CD4-positive, alpha-beta T cell treated with Interferon gamma for 1 hour (primary cell): ENCODE results near the gene NECAP2.
"Not testable (repeated sequence)": the region's sequence is repeated elsewhere in the genome, so short reads cannot be mapped to it uniquely, and the experiment has no call there.

Experiments
- DNase-seq: peaks from one replicate; pipeline ENCODE4 v3.0.0-alpha.2; 2020

The NECAP2 gene

DNA sequence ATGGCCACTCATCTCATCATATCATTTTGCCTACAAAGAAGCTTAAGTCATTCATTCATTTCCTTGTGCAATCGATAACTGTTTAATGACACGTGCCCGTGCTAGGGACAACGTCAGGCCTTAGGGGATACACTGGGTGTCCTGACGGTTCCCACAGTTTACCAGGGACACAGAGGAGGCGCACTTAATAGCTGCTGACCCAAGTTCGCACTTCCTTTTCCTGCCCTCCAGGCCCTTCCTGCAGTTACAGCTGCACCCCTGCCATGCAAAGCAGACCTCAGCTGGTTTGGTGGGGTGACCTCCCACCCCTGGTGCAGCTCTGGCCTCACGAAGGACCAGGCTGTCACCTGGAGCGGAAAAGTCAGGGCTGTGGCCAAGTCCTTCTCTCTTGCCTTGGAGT lies 7.5 kb upstream of the NECAP2 start:
- DNase-seq = no peak

DNA sequence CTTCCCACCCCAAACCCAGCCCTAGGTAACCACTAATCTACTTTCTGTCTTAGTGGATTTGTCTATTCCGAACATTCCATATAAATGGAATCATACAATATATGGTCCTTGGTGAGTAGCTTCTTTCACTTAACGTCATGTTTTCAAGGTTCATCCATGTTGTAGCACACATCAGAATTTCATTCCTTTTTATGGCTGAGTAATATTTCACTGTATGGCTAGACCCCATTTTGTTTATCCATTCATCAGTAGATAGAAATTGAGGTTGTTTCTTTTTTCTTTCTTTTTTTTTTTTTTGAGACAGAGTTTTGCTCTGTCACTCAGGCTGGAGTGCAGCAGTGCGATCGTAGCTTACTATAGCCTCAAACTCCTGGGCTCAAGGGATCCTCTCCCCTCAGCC lies 6.5 kb upstream of the NECAP2 start:
- no peak for DNase-seq

DNA sequence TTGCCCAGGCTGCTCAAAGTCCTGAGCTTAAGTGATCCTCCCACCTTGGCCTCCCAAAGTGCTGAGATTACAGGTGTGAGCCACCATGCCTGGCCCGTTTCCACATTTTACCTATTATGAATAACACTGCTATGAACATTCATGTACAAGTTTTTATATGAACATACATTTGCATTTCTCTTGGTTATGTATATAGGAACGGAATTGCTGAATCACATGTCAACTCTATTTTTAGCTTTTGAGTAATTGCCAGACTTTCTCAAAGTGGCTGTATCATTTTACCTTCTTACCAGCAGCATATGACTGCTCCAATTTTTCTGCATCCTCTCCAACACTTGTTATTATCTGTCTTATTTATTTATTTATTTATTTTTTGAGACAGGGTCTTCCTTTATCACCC lies 6.0 kb upstream of the NECAP2 start:
- DNase-seq = no peak

DNA sequence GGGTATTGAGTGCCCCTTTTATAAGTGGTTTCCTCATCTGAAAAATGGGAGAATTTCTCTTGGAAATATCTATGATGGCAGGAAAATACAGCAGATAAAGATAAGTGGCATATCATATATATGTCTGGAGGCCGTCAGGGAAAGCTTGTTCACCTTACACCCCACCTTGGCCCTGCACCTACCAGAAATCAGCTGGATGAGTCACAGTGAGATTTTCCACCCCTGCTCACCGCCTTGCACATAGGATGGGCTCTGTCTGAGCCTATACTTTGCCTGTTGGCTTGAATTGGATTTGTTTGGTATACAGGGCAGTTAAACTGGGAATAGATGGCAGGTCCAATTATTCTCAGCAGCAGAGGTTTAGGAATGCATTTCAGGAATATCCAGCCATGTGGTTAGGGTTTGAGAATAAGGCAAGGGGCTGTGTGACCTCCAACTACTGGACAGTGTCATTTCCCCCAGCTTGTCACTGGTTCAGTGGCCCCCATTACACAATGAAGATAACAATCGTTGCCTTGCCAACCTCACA lies 3.5 kb upstream of the NECAP2 start, which contains the start of gene SPATA21:
SPATA21 (minus strand) TSS at position 479 of the 529 bp plus-strand sequence. CDS start 6,053 bp downstream, outside the sequence.
- no peak for DNase-seq

DNA sequence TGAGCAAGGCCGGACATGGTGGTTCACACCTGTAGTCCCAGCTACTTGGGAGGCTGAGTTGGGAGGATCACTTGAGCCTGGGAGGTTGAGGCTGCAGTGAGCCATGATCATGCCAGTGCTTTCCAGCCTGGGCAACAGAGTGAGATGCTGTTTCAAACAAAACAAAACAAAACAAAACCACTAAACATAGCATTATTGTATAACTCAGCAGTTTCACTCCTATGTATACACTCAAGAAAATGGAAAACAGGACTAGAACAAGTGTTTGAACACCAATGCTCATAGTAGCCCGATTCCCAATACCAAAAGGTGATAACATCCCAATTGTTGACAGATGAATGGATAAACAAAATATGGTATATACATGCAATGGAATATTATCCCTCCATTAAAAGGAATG lies 2.0 kb upstream of the NECAP2 start:
- DNase-seq = no peak

DNA sequence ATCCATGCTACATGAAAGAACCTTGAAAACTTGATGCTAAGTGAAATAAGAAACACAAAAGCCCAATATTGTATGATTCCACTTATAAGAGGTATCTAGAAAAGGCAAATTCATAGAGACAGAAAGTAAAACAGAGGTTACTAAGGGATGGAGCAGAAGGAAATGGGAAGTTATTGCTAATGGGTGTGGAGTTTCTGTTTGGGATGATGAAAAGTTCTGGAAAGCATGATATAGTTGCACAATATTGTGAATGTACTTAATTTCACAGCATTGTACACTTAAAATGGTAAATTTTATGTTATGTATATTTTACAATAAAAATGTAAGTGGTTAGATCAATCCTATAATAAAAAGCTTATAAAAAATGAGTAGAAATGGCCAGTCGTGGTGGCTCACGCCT lies 1.6 kb upstream of the NECAP2 start:
- no peak for DNase-seq

DNA sequence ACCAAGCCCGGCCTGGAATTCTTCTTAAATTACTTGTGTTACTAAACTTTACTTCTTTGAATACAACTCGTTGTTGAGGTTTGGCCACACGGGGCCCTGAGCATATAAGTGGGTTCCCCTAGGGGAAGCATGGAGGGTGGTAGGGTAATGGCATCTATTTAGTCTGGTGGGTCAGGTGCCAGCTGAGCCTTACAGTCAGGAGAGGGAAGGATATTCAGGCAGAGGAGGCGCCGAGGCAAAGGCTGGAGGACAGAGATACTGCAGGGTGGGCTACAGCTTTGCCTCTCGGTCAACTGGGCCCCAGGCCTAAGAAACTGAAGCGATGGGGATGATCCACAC lies 424 bp upstream of the NECAP2 start:
- DNase-seq = no peak

DNA sequence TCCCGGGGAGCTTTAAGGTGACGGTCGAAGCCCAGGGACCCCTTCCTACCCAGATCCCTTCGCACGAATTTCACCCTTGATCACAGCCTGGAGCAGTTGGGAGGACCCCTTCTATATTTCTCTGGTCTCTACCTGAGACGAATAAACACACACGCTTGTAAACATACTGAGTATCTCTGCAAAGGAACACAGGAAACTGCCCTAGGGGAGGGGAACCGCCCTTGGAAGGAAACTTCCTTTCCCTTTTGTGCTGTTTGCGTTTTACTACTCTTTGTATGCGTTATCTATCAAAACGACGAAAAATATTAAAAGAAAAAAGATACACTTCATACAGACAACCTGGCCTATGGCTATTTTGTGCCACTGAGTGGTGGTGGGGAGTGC lies 750 bp downstream of the NECAP2 start:
- no peak for DNase-seq

DNA sequence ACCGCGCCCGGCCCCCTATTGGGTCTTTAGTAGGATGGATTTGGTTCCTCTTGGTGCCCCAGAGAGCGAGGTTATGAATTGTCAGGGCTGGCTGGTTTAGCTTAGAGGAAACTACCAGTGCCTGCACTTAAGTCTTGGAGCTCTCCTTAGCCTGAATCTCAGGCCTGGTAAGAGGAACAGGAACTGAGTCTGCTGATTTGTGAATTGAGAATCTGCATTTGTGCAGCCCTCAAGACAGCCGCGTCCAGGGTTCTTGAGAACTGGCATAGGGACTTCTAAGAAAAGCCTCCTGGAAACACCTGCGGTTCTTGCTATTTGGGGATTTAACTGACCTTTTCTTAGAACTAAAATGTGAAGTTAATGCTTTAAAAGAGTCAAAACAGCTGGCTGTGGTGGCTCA lies 1.7 kb downstream of the NECAP2 start:
- DNase-seq = no peak

DNA sequence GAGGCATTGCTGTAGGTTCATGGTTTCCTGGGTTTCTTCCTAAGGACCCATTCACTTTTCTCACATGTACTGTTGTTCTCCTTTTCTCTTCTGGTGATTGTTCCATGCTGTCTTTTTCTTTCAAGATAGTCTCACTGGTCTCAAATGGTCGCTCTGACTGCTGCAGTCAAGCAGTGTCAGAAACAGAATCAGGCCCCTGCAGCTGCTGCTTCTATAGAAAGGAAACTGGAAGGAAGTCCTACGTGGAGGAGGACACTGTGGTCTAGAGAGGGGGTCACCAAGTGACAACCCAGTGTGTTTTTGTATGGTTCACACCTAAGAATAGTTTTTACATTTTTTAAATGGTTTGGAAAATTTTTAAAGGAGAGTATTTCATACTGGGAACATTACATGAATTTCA lies 2.4 kb downstream of the NECAP2 start:
- no peak for DNase-seq

DNA sequence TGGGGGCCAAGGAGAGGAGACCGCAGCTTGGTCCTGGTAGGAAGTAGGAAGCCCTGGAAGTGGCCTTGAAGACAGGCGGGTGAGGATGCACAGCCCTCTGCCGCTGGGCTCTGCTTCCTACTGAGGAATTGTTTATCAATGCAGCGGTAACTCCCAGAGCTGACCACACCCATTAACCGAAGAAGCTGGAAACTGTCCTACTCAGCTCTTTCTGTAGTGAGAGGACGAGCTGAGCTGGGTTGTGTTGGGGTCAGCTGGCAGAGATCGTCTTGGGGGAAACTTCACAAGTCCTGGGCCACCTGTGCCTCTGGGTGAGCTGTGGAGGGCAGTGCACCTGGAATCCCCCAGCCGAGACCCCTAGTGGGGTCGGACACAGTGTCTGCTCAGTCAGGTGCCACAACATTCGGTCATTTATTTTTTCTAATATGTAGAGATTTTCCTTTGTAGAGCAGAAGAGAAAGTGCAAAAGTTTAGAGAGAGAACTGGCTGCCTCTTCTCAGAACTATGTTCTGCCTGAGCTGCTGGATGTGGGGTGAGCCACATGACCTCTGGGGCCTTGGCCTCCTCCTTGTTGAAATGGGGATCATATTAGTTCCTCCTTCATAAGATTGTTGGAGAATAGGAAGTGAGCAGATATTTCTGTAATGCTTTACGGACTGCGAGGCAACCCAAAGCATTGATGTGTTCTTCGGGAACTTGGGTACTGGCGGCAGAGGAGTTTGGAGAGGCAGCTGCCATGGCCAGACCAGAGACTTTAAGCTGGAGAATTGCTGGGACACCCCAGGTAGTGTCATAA lies 3.6 kb downstream of the NECAP2 start:
- no peak for DNase-seq

DNA sequence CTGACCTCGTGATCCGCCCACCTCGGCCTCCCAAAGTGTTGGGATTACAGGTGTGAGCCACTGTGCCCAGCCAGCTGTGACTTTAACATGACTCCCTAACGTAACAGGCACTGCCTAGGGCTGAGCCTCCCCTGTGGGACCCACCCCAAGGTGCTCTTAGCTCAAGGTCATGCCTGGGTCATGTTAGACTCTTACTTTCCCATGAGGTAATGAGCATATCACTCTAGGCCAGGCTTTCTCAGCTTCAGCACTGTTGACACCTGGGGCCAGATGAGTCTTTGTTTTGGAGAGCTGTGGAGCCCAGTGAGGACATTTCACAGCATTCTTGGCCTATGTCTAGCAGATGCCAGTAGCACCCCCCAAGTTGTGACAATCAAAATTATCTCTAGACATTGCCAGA lies 4.5 kb downstream of the NECAP2 start:
- DNase-seq = no peak

DNA sequence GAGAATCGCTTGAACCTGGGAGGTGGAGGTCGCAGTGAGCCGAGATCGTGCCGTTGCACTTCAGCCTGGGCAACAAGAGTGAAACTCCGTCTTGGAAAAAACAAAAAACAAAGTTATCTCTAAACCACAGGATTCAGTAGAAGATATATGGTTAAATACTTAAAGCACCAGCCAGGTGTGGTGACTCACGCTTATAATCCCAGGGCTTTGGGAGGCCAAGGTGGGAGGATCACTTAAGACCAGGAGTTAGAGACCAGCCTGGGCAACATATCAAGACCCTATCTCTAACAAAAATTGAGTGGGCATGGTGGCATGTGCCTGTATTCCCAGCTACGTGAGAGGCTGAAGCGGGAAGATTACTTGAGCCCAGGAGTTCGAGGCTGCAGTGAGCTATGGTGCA lies 5.6 kb downstream of the NECAP2 start:
- DNase-seq = no peak

DNA sequence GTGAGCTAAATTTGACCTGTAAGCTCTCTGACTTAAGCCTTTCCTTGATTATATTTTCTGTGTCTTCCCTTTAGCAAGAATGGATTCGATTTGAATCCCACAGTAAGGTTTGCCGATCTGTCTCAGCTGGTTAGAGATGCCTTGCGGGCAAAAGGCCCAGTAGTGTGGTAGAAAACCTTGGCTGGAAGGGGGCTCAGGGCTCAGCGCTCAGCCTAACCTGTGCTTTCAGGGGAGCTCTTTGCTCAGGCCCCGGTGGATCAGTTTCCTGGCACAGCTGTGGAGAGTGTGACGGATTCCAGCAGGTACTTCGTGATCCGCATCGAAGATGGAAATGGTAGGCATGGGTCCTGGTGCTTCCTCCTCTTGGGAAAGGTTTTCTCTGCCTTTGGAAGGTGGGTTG lies 7.1 kb downstream of the NECAP2 start:
- no peak for DNase-seq

DNA sequence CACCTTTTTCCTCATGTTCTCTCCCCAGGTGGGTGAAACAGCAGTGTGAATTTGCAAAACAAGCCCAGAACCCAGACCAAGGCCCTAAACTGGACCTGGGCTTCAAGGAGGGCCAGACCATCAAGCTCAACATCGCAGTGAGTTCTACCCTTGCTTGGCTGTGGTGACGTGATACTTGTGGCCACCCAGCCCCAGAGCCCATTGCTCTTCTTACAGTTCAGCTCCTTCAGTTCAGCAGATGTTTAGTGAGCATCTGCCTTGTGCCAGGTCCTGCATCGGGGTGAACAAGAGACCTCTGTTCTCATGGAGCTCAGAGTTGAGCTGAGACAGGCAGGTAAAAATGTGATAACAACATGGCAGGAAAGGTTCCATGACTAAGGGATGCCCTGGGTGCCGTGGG lies 8.5 kb downstream of the NECAP2 start:
- DNase-seq = no peak

DNA sequence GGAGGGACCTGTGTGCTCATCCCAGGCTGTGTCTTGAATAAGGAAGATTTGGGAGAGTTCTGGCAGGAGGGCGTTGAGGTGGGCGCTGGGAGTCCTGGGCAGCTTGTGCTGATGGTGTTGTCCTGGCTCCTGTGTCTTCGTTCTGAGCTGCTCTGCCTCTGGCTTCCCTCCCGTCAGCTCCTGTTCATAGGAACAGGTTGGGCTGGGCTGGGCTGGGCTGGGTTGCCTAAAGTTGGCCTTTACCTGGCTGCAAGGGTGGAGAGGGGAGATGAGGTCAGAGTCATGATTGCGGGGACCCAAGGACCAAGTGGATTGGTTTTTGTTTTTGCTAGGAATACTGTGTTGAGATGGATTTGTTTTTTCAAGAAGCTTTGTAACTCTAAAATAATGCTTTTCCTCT lies 9.1 kb downstream of the NECAP2 start:
- no peak for DNase-seq

DNA sequence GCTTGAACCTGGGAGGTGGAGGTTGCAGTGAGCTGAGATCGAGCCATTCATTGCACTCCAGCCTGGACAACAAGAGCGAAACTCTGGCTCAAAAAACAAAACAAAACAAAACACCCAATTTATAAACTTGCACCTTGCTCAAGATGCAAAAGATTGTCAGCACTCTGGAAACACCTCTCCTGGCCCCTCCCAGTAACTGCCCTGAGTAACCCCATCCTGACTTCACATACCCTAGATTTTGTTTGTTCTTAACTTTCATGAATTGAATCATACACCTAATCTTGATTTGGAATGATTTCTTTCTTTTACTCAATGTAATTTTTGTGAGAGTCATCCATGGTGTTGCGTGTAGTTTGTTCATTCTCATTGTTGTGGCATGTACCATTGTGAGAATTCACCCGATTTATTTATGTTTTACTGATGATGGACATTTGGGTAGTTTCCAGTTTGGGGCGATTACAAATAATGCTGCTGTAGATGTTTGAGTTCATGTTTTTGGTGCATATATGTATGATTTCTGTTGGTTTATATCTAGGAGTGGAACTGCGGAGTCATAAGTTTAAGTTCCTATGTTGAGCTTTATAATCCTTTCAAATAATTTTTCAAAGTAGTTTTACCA lies 10.4 kb downstream of the NECAP2 start:
- no peak for DNase-seq

DNA sequence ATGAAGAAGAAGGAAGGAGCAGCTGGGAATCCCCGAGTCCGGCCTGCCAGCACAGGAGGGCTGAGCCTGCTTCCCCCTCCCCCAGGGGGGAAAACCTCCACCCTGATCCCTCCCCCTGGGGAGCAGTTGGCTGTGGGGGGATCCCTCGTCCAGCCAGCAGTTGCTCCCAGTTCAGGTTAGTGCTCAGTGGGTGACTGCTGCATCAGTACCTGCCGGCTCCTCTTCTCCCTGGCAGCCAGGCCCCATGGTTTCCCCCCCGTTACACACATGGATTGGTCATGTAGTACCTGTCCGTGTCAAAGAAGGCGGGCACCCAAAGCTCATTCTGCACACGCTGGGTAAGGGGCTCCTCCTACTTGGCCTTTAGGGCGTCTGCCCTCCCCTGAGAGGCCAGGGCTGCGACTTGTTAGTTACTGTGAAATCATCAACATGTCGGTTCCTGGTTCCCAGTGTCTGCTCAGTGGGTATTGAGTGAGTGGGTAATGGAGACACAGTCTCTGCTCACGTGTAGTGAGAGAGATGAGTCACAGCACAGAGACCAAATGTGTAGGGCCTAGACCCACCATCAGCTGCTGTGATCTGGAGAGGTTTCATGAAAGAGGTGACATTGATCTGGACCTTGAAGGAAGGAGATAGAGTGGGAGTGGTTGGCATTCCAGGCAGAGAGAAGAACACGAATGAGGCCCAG lies 11.5 kb downstream of the NECAP2 start:
- no peak for DNase-seq

DNA sequence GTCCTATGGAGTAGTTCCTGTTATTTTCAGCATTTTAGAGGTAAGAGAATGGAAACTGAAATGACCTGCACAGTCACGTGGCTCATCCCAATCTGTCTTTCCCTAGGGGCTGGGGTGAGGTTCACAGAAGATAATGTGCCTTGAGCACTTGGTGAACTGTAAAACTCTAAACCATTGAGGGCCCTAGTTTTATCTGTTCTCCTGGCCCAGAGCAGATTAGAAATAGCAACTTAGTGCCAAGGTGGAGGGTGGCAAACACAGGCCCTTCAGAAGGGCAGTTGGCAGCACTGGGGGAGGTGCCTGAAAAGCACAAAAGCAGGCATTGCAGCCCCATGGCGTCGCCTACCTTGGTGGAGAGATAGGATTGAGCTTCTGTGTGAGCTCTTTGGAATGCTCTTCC lies 14.4 kb downstream of the NECAP2 start:
- not testable (repeated sequence) for DNase-seq

DNA sequence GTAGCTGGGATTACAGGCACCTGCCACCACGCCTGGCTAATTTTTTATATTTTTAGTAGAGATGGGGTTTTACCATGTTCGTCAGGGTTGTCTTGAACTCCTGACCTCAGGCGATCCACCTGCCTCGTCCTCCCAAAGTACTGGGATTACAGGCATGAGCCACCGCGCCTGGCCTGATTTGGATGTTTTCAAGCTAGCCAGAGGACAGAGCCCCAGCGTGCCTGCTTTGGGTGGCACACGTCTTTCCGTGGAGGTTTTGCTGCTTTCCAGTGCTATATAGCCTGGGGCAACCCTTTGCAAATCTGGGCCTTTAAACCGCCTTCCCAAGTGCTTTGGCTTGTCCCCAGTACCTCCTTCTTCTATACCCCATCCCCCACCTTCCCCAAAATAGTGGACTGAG lies 15.6 kb downstream of the NECAP2 start:
- DNase-seq = not testable (repeated sequence)

DNA sequence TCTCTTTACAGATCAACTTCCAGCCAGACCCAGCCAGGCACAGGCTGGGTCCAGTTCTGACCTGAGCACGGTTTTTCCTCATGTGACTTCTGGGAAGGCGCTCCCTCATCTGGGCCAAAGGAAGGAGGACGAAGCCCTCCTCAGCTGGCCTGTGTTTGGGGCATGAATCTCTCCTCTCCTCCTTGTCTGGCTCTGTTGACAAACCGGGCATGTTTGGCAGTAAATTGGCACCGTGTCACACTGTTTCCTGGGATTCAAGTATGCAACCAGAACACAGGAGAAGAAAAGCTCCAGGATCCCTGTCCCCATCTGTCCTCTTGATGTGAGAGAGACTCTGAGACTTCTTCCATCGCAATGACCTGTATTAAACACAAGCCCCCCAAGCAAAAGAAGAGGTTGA lies 18.3 kb downstream of the NECAP2 start:
- no peak for DNase-seq

DNA sequence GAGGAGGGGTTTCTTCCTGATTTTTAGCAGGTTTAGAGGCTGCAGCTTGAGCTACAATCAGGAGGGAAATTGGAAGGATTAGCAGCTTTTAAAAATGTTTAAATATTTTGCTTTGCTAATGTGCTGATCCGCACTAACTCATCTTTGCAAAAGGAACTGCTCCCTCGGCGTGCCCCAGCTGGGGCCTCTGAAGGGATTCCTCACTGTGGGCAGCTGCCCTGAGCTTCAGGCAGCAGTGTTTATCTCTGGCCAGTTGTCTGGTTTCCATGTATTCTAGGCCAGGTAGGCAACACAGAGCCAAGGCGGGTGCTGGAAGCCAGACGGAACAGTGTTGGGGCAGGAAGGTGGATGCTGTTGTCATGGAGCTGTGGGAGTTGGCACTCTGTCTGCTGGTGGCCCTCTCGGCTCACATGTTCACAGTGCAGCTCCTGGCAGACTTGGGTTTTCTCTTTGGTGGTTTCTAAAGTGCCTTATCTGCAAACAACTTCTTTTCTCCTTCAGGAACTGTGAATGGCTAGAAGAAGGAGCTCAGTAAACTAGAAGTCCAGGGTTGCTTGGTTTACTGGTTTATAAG lies 18.9 kb downstream of the NECAP2 start:
- DNase-seq = no peak

DNA sequence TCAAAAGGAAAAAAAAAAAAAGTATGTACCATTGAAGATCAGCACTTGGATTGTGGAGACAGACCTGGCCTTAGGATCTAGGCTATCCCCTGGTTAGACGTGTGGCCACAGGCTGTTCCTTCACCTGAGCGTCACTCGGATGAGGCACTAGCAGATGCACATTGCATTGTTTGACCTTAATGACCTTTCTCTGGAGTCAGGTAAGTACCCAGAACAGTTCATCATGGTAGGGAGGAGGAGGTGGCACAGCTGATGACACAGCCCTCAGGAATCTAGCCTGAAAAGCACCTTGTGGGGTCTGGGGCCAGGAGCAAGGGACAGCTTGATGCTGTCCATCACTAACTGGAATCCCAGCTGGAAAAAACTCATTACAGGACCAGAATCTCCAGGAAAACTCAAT lies 21.2 kb downstream of the NECAP2 start:
- no peak for DNase-seq
